Loucy (cell line): ENCODE data around the gene MYH6.

Source experiments
- CTCF ChIP-seq: fragments of 200-600 bp; sonication (generic); conservative IDR thresholded peaks from 2 replicates; pipeline ENCODE4 v1.5.1; 2014; ENCODE audit warnings: mild to moderate bottlenecking, antibody characterized with exemption, low read length
- EZH2phosphoT487 ChIP-seq: fragments of 200-600 bp; IDR thresholded peaks from 2 replicates; pipeline ENCODE4 v1.6.1; 2018; ENCODE audit warnings: antibody characterized with exemption, mild to moderate bottlenecking, moderate library complexity, borderline replicate concordance

GRCh38 chr14:23406244-23406643 is 1.8 kb downstream of the MYH6 start:
- TF ChIP-seq CTCF = no peak
- no peak for TF ChIP-seq EZH2phosphoT487
